Lung (tissue), 12 donors: Measurements from ENCODE around the gene ANO2. TPM values are rescaled to one million over a fixed set of nuclear protein-coding genes. Genes with fewer than 3 reads are reported as not detected.

Experiments used
- ATAC-seq: fragments of 200-7000 bp; cut with Tn5 transposase; one replicate; pipeline ENCODE4 v1.9.1; 2020; ENCODE audit warnings: moderate number of reproducible peaks; ENCODE audit not compliant: insufficient read depth, low FRiP score
- DNase-seq, 3 donors: peaks; one replicate each; pipeline ENCODE4 v3.0.0-alpha.2; 2013 to 2017
- H3K27ac ChIP-seq, 2 donors: one replicate each; pipeline ENCODE4 v1.5.1; 2013; ENCODE audit warnings: mild to moderate bottlenecking in 2 of 2, moderate library complexity in 2 of 2, control low read depth in 1 of 2, inconsistent platforms in 1 of 2, low read depth in 1 of 2, low read length in 1 of 2
- H3K27me3 ChIP-seq, 3 donors: one replicate each; pipeline ENCODE4 v1.5.1; 2013; ENCODE audit warnings: low read length in 2 of 3; ENCODE audit not compliant: control insufficient read depth in 3 of 3, insufficient read depth in 3 of 3
- H3K36me3 ChIP-seq, 4 donors: one replicate each; pipeline ENCODE4 v1.5.1; 2013; ENCODE audit warnings: low read length in 4 of 4, mild to moderate bottlenecking in 1 of 4, moderate library complexity in 1 of 4; ENCODE audit not compliant: control insufficient read depth in 4 of 4, insufficient read depth in 4 of 4
- H3K4me1 ChIP-seq, 5 donors: one replicate each; pipeline ENCODE4 v1.5.1; 2013; ENCODE audit warnings: low read length in 5 of 5, mild to moderate bottlenecking in 2 of 5, moderate library complexity in 1 of 5; ENCODE audit not compliant: control insufficient read depth in 5 of 5, insufficient read depth in 5 of 5
- H3K4me3 ChIP-seq: one replicate; pipeline ENCODE4 v1.5.1; 2013; ENCODE audit warnings: mild to moderate bottlenecking, control low read depth, moderate library complexity
- H3K9ac ChIP-seq, 2 donors: one replicate each; pipeline ENCODE4 v1.5.1; 2013; ENCODE audit warnings: low read length in 2 of 2, control low read depth in 1 of 2; ENCODE audit not compliant: insufficient read depth in 1 of 2
- H3K9me3 ChIP-seq, 4 donors: one replicate each; pipeline ENCODE4 v1.5.1; 2013; ENCODE audit warnings: low read length in 3 of 4, mild to moderate bottlenecking in 1 of 4, moderate library complexity in 1 of 4; ENCODE audit not compliant: control insufficient read depth in 4 of 4, insufficient read depth in 3 of 4
- WGBS, 2 donors: extraction: QIAGEN DNeasy Blood & Tissue Kit; methylation state at CpG; one replicate each; pipeline ENCODE4 v1.1.7; 2013; 5-methylcytosine and 5-hydroxymethylcytosine counted together
- polyA plus RNA-seq, 2 donors: library from polyadenylated mRNA; stranded (reverse); fragments of 200-250 nt; gene quantifications; one replicate each; pipeline ENCODE4 v1.2.1, GENCODE V29; 2013
- total RNA-seq, 2 donors: library from RNA; depleted of rRNA in 1 of 2; stranded (reverse); fragments of >200 nt in 1 of 2; gene quantifications; one replicate each; pipeline ENCODE4 v1.2.1, GENCODE V29; 2014 to 2021
- TF ChIP-seq, protein P1 (sequence below): IDR thresholded peaks from 2 replicates; pipeline ENCODE4 v1.5.1; 2012; ENCODE audit warnings: mild to moderate bottlenecking; ENCODE audit errors: control extremely low read depth, extremely low read depth
- donor health status: control.
- donor health status: control.
- donor health status: Bipolar disorder and iron deficiency.
- donor health status: healthy.
- donor health status: DM: yes; HTN: yes; CAD: no.

The ANO2 gene
- total and polyA plus RNA-seq, 4 donors: 5.9 to 11.3 (median 7.4) TPM

DNA sequence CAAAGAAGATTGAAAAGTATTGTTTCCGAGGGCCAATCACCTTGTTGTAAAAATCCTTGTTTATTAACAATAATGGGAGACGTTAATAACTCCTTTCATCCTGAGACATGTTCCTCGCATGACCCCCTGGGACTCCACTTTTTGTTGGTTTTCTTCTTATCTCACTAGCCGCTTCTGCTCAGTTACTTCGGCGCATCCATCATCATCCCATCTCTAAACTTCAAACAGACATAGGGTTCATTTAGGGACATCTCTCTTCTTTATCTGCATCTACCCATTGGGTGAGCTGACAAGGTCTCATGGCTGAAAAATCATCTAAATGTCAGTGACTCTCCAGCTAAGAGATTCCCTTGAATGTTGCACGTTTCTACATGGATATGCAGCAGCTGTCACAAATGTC lies 252.2 kb downstream of the ANO2 start:
- H3K36me3 ChIP-seq: no peaks in the 10 kb centered on the region
- no peak overlapping the region for H3K4me3 ChIP-seq
- H3K9me3 ChIP-seq: peaks cover 0 to 2% (median 0%) of the 10 kb centered on the region in 4 donors
- DNase-seq (no peak), ATAC-seq (no peak)
- no peak overlapping the region for H3K9ac ChIP-seq
- H3K27ac ChIP-seq: no peak overlapping the region
- no peaks in the 10 kb centered on the region for H3K4me1 ChIP-seq
- TF ChIP-seq, protein P1, sequence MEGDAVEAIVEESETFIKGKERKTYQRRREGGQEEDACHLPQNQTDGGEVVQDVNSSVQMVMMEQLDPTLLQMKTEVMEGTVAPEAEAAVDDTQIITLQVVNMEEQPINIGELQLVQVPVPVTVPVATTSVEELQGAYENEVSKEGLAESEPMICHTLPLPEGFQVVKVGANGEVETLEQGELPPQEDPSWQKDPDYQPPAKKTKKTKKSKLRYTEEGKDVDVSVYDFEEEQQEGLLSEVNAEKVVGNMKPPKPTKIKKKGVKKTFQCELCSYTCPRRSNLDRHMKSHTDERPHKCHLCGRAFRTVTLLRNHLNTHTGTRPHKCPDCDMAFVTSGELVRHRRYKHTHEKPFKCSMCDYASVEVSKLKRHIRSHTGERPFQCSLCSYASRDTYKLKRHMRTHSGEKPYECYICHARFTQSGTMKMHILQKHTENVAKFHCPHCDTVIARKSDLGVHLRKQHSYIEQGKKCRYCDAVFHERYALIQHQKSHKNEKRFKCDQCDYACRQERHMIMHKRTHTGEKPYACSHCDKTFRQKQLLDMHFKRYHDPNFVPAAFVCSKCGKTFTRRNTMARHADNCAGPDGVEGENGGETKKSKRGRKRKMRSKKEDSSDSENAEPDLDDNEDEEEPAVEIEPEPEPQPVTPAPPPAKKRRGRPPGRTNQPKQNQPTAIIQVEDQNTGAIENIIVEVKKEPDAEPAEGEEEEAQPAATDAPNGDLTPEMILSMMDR: no peak
- peaks cover 0 to 35% (median 0%) of the 10 kb centered on the region in 3 donors for H3K27me3 ChIP-seq
- WGBS, 2 donors: 88 to 93% methylated on average over 7 of the region's 7 CpGs

GRCh38 chr12:5691943-5692342 lies 253.1 kb downstream of the ANO2 start:
- no peak overlapping the region for H3K27ac ChIP-seq
- H3K36me3 ChIP-seq: no peaks in the 10 kb centered on the region
- 71 to 73% methylated on average over 6 of the region's 6 CpGs for WGBS, 2 donors
- H3K9me3 ChIP-seq: peaks cover 0 to 2% (median 0%) of the 10 kb centered on the region in 4 donors
- DNase-seq (peak; percentile 19 to 64 (median 24)), ATAC-seq (no peak)
- H3K4me1 ChIP-seq: no peaks in the 10 kb centered on the region
- H3K4me3 ChIP-seq: no peak overlapping the region
- H3K9ac ChIP-seq: no peak overlapping the region
- peaks cover 0 to 42% (median 0%) of the 10 kb centered on the region in 3 donors for H3K27me3 ChIP-seq
- TF ChIP-seq, protein P1: no peak

DNA sequence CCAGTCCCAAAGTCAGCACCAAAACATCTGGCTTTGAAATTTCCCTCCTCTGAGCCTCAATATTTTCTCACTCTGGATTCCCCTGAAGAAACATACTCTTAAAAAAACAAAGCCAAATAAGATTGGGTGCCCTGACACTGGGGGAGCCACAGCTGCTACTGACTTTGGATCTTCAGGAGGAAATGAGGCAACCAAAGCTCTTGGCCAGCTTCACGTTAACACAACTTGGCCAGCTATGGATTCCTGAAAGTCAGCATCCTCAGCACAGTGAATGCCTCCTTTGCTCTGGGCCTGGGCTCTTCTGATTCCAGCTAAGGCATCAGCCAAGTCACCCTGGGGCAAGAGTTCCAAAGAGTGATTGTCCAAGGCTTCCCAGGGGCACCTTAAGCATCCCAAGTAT lies 254.8 kb downstream of the ANO2 start:
- no peak for DNase-seq
- peaks cover 0 to 5% (median 0%) of the 10 kb centered on the region in 4 donors for H3K9me3 ChIP-seq
- no peak overlapping the region for H3K27ac ChIP-seq
- no peak for ATAC-seq
- H3K4me1 ChIP-seq: peaks cover 0 to 3% (median 0%) of the 10 kb centered on the region in 5 donors
- no peak overlapping the region for H3K4me3 ChIP-seq
- WGBS, 2 donors: 42 to 61% methylated on average over 1 of the region's 1 CpG
- H3K36me3 ChIP-seq: no peaks in the 10 kb centered on the region
- TF ChIP-seq, protein P1: no peak
- H3K9ac ChIP-seq: no peak overlapping the region
- H3K27me3 ChIP-seq: peaks cover 0 to 53% (median 0%) of the 10 kb centered on the region in 3 donors

DNA sequence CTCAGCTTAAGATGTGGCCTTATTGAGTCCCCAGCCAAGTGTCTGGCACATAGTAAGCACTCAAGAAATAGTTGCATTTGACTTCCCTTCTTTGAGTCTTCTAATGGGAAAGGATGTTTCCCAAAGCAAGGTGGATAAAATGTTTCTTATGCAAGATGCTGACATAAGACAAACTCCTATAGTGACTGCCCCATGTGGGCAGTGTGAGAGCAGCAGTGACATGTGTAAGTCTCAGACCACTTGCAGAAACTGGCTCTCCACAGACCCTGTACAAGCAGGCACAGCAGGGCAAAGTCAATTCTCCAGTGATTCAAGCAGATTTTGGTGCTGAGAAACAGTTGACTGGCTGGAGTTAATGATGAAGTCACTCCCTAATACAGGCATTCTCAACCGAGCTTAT lies 255.3 kb downstream of the ANO2 start:
- DNase-seq: no peak
- Histone ChIP-seq H3K27ac (no peak overlapping the region), H3K9ac (no peak overlapping the region), H3K36me3 (no peaks in the 10 kb centered on the region), H3K9me3 (peaks cover 0 to 5% (median 0%) of the 10 kb centered on the region in 4 donors), H3K27me3 (peaks cover 0 to 55% (median 0%) of the 10 kb centered on the region in 3 donors), H3K4me1 (peaks cover 0 to 3% (median 0%) of the 10 kb centered on the region in 5 donors), H3K4me3 (no peak overlapping the region)
- no peak for ATAC-seq
- 91 to 94% methylated on average over 1 of the region's 1 CpG for WGBS, 2 donors
- TF ChIP-seq, protein P1: no peak
